Uterus (tissue), 2 donors: ENCODE data around the gene EBI3.

ENCODE experiments used
- CTCF ChIP-seq, 4 experiments: fragments of 200-600 bp in 2 of 4; fragments of 450-650 bp in 2 of 4; sonication (generic) in 2 of 4; IDR thresholded peaks; one replicate each; pipeline ENCODE4 v1.5.1; 2016 to 2019; ENCODE audit warnings: antibody characterized with exemption in 4 of 4, mild to moderate bottlenecking in 2 of 4, moderate library complexity in 1 of 4
- POLR2A ChIP-seq, 2 donors: fragments of 450-650 bp; IDR thresholded peaks; one replicate each; pipeline ENCODE4 v1.6.1; 2016; ENCODE audit warnings: antibody characterized with exemption in 2 of 2, mild to moderate bottlenecking in 1 of 2, moderate library complexity in 1 of 2

- no peak for TF ChIP-seq CTCF (IDR thresholded peaks at IDR 0.05)
- no peak for TF ChIP-seq POLR2A (IDR thresholded peaks at IDR 0.05)
These were observed 12.5 kb upstream of the EBI3 start for GRCh38 chr19:4216846-4217245.
